HG03159 (cell line): ENCODE results near the gene WIPI1.
"Not testable (repeated sequence)": the region's sequence is repeated elsewhere in the genome, so short reads cannot be mapped to it uniquely, and the experiment has no call there.

ENCODE experiments used
- ATAC-seq: cut with Tn5 transposase; IDR thresholded peaks from one replicate; pipeline ENCODE4 v1.9.1; 2021; ENCODE audit warnings: mild to moderate bottlenecking, moderate library complexity; ENCODE audit not compliant: unreplicated experiment

Gene WIPI1

GRCh38 chr17:68387435-68388218, 69.7 kb downstream of the WIPI1 start:
- ATAC-seq: no peak

- no peak for ATAC-seq
These were observed 71.6 kb downstream of the WIPI1 start for GRCh38 chr17:68385490-68386215.

GRCh38 chr17:68384941-68385340, 72.4 kb downstream of the WIPI1 start:
- no peak for ATAC-seq

- no peak for ATAC-seq
These were observed 72.8 kb downstream of the WIPI1 start for GRCh38 chr17:68384471-68384870.

- no peak for ATAC-seq
These were observed 73.6 kb downstream of the WIPI1 start for GRCh38 chr17:68383443-68384321.

GRCh38 chr17:68383120-68383442, 74.2 kb downstream of the WIPI1 start:
- no peak for ATAC-seq

GRCh38 chr17:68382582-68383085, 74.7 kb downstream of the WIPI1 start:
- ATAC-seq: no peak

- ATAC-seq: no peak
These were observed 76.0 kb downstream of the WIPI1 start for GRCh38 chr17:68381076-68381900.

- no peak for ATAC-seq
These were observed 77.3 kb downstream of the WIPI1 start for GRCh38 chr17:68379692-68380677.

- no peak for ATAC-seq
These were observed 78.2 kb downstream of the WIPI1 start for GRCh38 chr17:68379177-68379510.

- ATAC-seq: no peak
These were observed 78.8 kb downstream of the WIPI1 start for GRCh38 chr17:68378268-68379176.

- ATAC-seq: no peak
These were observed 79.5 kb downstream of the WIPI1 start for GRCh38 chr17:68377771-68378267.

- not testable (repeated sequence) for ATAC-seq
These were observed 81.1 kb downstream of the WIPI1 start for GRCh38 chr17:68376178-68376577.

GRCh38 chr17:68375566-68375965, 81.7 kb downstream of the WIPI1 start:
- ATAC-seq: no peak
